HG03280 (cell line): ENCODE measurements around the gene CAMK2A.

ENCODE experiments used
- ATAC-seq: cut with Tn5 transposase; IDR thresholded peaks from one replicate; pipeline ENCODE4 v1.9.1; 2021; ENCODE audit warnings: mild to moderate bottlenecking, moderate library complexity; ENCODE audit not compliant: unreplicated experiment

Gene CAMK2A

GRCh38 chr5:150279330-150280020 is 10.1 kb downstream of the CAMK2A start:
- no peak for ATAC-seq

GRCh38 chr5:150278916-150279315 is 10.7 kb downstream of the CAMK2A start:
- no peak for ATAC-seq

- ATAC-seq, result no peak
Observed at GRCh38 chr5:150278046-150278730, 11.4 kb downstream of the CAMK2A start.

- no peak for ATAC-seq
Observed at GRCh38 chr5:150277043-150277442, 12.5 kb downstream of the CAMK2A start.

- ATAC-seq, result no peak
Observed at GRCh38 chr5:150274811-150275210, 14.8 kb downstream of the CAMK2A start.

GRCh38 chr5:150272531-150272930 is 17.0 kb downstream of the CAMK2A start:
- no peak for ATAC-seq

- no peak for ATAC-seq
Observed at GRCh38 chr5:150271923-150272322, 17.6 kb downstream of the CAMK2A start.

- ATAC-seq, result no peak
Observed at GRCh38 chr5:150271296-150271692, 18.3 kb downstream of the CAMK2A start.

- ATAC-seq, result no peak
Observed at GRCh38 chr5:150270541-150271295, 18.9 kb downstream of the CAMK2A start.

GRCh38 chr5:150266871-150267291 is 22.7 kb downstream of the CAMK2A start:
- no peak for ATAC-seq

- no peak for ATAC-seq
Observed at GRCh38 chr5:150265870-150266383, 23.6 kb downstream of the CAMK2A start.

- no peak for ATAC-seq
Observed at GRCh38 chr5:150264667-150265603, 24.6 kb downstream of the CAMK2A start.

- no peak for ATAC-seq
Observed at GRCh38 chr5:150263801-150264621, 25.6 kb downstream of the CAMK2A start.

- no peak for ATAC-seq
Observed at GRCh38 chr5:150263375-150263775, 26.2 kb downstream of the CAMK2A start.

- ATAC-seq, result no peak
Observed at GRCh38 chr5:150262502-150262901, 27.1 kb downstream of the CAMK2A start.

GRCh38 chr5:150261231-150261630 is 28.3 kb downstream of the CAMK2A start:
- no peak for ATAC-seq

GRCh38 chr5:150258130-150258529 is 31.4 kb downstream of the CAMK2A start:
- ATAC-seq, result no peak

GRCh38 chr5:150257424-150257823 is 32.1 kb downstream of the CAMK2A start:
- no peak for ATAC-seq

GRCh38 chr5:150256410-150257064 is 33.0 kb downstream of the CAMK2A start:
- no peak for ATAC-seq
